ENCODE data around the gene SCGB1D1. TPM values are rescaled to one million over a fixed set of nuclear protein-coding genes. Genes with fewer than 3 reads are reported as not detected.

SCGB1D1 gene
- total RNA-seq, 1 experiment from 2014 or later: not detected

DNA sequence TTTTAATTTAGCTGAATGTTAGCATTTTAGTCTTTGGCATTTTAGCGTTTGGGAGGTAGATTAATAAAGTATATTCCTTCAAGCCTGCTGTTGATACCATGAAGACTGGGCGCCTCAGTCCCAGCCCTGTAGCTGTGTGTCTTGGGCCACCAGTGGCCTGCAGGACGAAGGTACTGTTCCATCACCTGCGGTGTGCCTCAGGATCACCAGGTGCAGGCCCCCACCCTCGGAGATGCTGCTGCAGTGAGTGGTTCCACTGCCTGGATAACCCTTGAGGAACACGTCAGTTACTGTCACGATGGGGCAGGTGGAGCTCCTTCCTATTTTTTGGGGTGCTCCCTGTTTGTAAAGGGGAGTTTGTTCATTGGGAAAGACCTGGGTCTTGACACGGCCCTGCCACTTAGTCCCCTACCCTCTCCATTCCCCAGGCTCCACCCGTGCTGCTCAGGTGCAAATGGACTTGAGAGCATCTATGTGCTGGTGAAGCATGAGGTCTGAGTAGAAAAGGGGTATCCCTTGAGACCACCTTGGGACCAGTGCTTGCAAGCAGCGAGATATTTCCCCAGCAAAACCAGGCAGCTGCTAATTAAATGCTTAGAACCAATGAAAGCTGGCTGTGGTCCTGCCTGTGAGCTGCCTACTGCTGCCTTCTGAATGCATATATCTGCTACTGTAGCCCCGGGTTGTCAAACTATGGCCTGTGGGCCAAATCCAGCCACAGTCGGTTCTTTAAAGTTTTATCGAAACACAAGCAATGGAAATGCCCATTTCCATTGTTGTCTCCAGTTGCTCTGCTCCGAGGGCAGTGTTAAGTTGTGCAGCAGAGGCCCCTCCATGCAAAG lies 37.5 kb upstream of the SCGB1D1 start:
- no TSS peak for BruUV-seq (replicated peaks)
- Mint-ChIP-seq H3K4me3 (ENCODE audit: unreplicated experiment) (no peak overlapping the region), H3K4me1 (ENCODE audit: insufficient read depth, unreplicated experiment) (no peaks in the 10 kb centered on the region), H3K36me3 (ENCODE audit: insufficient read depth, unreplicated experiment) (peaks cover 14% of the 10 kb centered on the region), H3K9me3 (ENCODE audit: unreplicated experiment) (no peaks in the 10 kb centered on the region), H3K27me3 (ENCODE audit: insufficient read depth, unreplicated experiment) (no peaks in the 10 kb centered on the region), H3K27ac (ENCODE audit: low read depth, unreplicated experiment) (no peak overlapping the region)
- intact Hi-C loops (cut with micrococcal nuclease): no loop called here
- TF ChIP-seq, protein P1, sequence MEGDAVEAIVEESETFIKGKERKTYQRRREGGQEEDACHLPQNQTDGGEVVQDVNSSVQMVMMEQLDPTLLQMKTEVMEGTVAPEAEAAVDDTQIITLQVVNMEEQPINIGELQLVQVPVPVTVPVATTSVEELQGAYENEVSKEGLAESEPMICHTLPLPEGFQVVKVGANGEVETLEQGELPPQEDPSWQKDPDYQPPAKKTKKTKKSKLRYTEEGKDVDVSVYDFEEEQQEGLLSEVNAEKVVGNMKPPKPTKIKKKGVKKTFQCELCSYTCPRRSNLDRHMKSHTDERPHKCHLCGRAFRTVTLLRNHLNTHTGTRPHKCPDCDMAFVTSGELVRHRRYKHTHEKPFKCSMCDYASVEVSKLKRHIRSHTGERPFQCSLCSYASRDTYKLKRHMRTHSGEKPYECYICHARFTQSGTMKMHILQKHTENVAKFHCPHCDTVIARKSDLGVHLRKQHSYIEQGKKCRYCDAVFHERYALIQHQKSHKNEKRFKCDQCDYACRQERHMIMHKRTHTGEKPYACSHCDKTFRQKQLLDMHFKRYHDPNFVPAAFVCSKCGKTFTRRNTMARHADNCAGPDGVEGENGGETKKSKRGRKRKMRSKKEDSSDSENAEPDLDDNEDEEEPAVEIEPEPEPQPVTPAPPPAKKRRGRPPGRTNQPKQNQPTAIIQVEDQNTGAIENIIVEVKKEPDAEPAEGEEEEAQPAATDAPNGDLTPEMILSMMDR (IDR thresholded peaks at IDR 0.05; ENCODE audit: unreplicated experiment): no peak
- no peak for DNase-seq (ENCODE audit: unreplicated experiment)
- CTCF ChIA-PET: interaction anchor here (2.2 kb wide), 1 partner anchor 18 kb away, joined by 8 read pairs; no protein-coding TSS in a partner anchor
- POLR2A ChIA-PET: no interaction called here

DNA sequence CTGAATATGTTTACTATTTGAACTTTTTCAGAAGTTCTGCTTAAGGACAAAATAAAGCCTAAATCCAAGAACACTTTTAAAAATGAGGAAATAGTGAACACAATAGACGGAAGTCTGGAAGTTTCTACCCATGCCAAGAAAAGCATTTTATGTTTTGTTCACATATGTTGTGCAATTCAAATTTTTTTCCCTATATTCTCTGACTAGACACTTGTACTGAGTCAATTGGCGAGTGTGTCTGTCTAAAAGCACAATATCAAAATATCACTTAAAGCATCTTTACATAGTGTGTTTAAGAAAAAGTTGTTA lies 37.0 kb upstream of the SCGB1D1 start:
- ChIA-PET POLR2A (no interaction called here), CTCF (no interaction called here)
- Mint-ChIP-seq H3K27ac (ENCODE audit: low read depth, unreplicated experiment) (no peak overlapping the region), H3K27me3 (ENCODE audit: insufficient read depth, unreplicated experiment) (no peaks in the 10 kb centered on the region), H3K4me3 (ENCODE audit: unreplicated experiment) (no peak overlapping the region), H3K36me3 (ENCODE audit: insufficient read depth, unreplicated experiment) (peaks cover 11% of the 10 kb centered on the region), H3K9me3 (ENCODE audit: unreplicated experiment) (no peaks in the 10 kb centered on the region), H3K4me1 (ENCODE audit: insufficient read depth, unreplicated experiment) (no peaks in the 10 kb centered on the region)
- BruUV-seq (replicated peaks): no TSS peak
- intact Hi-C loops (cut with micrococcal nuclease): no loop called here
- TF ChIP-seq, protein P1 (IDR thresholded peaks at IDR 0.05; ENCODE audit: unreplicated experiment): no peak
- peak; percentile 31 for DNase-seq (ENCODE audit: unreplicated experiment)

DNA sequence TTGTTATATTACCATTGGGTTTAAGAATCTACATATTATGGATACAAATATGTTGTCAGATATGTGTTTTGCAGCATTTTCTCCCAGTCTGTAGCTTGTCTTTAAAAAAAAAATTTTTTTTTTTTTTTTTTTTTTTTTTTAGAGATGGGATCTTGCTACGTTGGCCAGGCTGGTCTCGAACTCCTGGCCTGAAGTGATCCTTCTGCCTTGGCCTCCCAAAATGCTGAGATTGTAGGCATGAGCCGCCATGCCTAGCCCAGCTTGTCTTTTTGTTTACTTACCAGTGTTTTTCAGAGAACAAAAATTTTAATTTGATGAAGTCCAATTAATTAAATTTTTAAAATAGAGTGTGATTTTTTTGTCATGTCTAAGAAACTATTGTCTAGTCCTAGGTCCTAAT lies 36.4 kb upstream of the SCGB1D1 start:
- Mint-ChIP-seq H3K4me3 (ENCODE audit: unreplicated experiment) (no peak overlapping the region), H3K4me1 (ENCODE audit: insufficient read depth, unreplicated experiment) (no peaks in the 10 kb centered on the region), H3K27ac (ENCODE audit: low read depth, unreplicated experiment) (no peak overlapping the region), H3K36me3 (ENCODE audit: insufficient read depth, unreplicated experiment) (peaks cover 10% of the 10 kb centered on the region), H3K9me3 (ENCODE audit: unreplicated experiment) (no peaks in the 10 kb centered on the region), H3K27me3 (ENCODE audit: insufficient read depth, unreplicated experiment) (peaks cover 3% of the 10 kb centered on the region)
- BruUV-seq (replicated peaks): no TSS peak
- intact Hi-C loops (cut with micrococcal nuclease): no loop called here
- DNase-seq (ENCODE audit: unreplicated experiment): no peak
- ChIA-PET CTCF (interaction anchor here (1.8 kb wide), 1 partner anchor 18 kb away, joined by 4 read pairs; no protein-coding TSS in a partner anchor), POLR2A (interaction anchor here (0.7 kb wide), 1 partner anchor 16 kb away, joined by 3 read pairs; no protein-coding TSS in a partner anchor)
- TF ChIP-seq, protein P1 (IDR thresholded peaks at IDR 0.05; ENCODE audit: unreplicated experiment): no peak

DNA sequence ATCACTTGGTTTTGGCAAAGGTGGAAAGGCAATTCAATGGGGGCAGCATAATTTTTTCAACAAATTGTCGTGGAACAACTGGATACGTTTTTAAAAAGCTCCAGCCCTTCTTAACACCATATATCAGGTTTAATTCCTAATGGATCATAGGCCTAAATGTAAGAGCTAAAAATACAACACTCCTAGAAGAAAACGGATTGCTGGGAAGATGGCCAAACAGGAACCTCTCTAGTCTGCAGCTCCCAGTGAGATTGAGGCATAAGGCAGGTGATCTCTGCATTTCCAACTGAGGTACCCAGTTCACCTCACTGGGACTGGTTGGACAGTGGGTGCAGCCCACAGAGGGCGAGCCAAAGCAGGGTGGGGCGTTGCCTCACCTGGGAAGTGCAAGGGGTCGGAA lies 32.4 kb upstream of the SCGB1D1 start:
- Mint-ChIP-seq H3K9me3 (ENCODE audit: unreplicated experiment) (no peaks in the 10 kb centered on the region), H3K27ac (ENCODE audit: low read depth, unreplicated experiment) (no peak overlapping the region), H3K36me3 (ENCODE audit: insufficient read depth, unreplicated experiment) (no peaks in the 10 kb centered on the region), H3K4me3 (ENCODE audit: unreplicated experiment) (no peak overlapping the region), H3K27me3 (ENCODE audit: insufficient read depth, unreplicated experiment) (peaks cover 43% of the 10 kb centered on the region), H3K4me1 (ENCODE audit: insufficient read depth, unreplicated experiment) (no peaks in the 10 kb centered on the region)
- intact Hi-C loops (cut with micrococcal nuclease): no loop called here
- BruUV-seq (replicated peaks): no TSS peak
- ChIA-PET CTCF (interaction anchor here (1.6 kb wide), 1 partner anchor 14 kb away, joined by 8 read pairs; no protein-coding TSS in a partner anchor), POLR2A (interaction anchor here (0.7 kb wide), 1 partner anchor 802 kb away, joined by 3 read pairs; no protein-coding TSS in a partner anchor)
- no peak for DNase-seq (ENCODE audit: unreplicated experiment)
- TF ChIP-seq, protein P1 (IDR thresholded peaks at IDR 0.05; ENCODE audit: unreplicated experiment): no peak

Measured in MCF 10A (cell line).